GM13976 (cell line): ENCODE data around the gene TCF4.
A peak's percentile ranks its signal among the peaks of the same experiment; 100 is the strongest.

Experiments used
- DNase-seq: peaks from one replicate; pipeline ENCODE4 v3.0.0; 2012; ENCODE audit warnings: low spot score
- in situ Hi-C: fragments of 300-500 bp; cut with MboI; formaldehyde crosslinking; loops from one replicate; pipeline ENCODE4 v1.12.0; 2022; ENCODE audit warnings: low sequenced_read_pairs, mixed read lengths, inconsistent platforms; ENCODE audit not compliant: unreplicated experiment
- TF ChIP-seq, protein P1 (sequence below): IDR thresholded peaks from 2 replicates; pipeline ENCODE4 v1.5.1; 2012; ENCODE audit warnings: borderline replicate concordance, mild to moderate bottlenecking; ENCODE audit not compliant: insufficient read depth; ENCODE audit errors: extremely low read depth, missing control alignments, control extremely low read depth

Gene TCF4

GRCh38 chr18:55605733-55606338 lies 17.8 kb upstream of the TCF4 start:
- in situ Hi-C loops: no loop called here
- TF ChIP-seq, protein P1, sequence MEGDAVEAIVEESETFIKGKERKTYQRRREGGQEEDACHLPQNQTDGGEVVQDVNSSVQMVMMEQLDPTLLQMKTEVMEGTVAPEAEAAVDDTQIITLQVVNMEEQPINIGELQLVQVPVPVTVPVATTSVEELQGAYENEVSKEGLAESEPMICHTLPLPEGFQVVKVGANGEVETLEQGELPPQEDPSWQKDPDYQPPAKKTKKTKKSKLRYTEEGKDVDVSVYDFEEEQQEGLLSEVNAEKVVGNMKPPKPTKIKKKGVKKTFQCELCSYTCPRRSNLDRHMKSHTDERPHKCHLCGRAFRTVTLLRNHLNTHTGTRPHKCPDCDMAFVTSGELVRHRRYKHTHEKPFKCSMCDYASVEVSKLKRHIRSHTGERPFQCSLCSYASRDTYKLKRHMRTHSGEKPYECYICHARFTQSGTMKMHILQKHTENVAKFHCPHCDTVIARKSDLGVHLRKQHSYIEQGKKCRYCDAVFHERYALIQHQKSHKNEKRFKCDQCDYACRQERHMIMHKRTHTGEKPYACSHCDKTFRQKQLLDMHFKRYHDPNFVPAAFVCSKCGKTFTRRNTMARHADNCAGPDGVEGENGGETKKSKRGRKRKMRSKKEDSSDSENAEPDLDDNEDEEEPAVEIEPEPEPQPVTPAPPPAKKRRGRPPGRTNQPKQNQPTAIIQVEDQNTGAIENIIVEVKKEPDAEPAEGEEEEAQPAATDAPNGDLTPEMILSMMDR: no peak
- no peak for DNase-seq

GRCh38 chr18:55603775-55604174 lies 15.8 kb upstream of the TCF4 start:
- DNase-seq: no peak
- in situ Hi-C loops: no loop called here
- TF ChIP-seq, protein P1: no peak

DNA sequence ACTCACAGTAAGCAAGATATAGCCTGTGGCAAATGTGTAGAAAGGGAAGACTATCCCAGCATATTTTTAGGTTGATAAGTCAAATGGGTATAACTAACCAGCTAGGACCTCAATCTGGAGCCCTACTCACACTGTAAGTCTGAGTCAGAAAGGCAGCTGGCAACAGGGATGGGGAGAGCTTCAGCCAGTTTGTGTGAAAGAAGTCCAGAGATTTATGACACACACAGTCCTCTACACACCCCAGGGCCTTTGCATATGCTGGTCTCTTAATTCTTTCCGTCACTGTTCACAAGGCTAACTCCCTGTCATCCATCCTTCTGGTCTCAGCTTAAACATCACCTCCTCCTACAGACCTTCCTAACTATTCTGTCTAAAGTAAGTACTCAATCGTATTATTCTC lies 5.9 kb upstream of the TCF4 start:
- DNase-seq: no peak
- TF ChIP-seq, protein P1: no peak
- in situ Hi-C loops: no loop called here

DNA sequence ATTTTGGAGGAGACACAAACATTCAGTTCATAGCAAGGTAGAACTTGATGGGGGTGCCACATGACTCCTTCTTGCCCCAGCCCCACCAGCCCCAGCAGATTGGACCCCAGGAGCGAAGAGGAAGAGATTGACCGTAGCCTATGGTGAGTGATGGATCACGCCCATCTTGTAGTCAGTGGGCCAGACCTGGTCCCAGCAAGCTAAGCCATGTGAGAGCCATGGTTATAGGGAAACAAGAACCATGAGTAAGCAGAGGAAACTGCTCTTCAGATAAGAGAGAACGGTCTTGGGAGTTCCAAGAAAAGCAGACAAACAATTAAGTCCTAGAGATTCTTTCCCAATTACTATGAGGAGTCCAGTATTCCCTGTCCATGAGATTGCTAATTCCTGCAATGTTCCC lies 4.6 kb upstream of the TCF4 start:
- in situ Hi-C loops: no loop called here

DNA sequence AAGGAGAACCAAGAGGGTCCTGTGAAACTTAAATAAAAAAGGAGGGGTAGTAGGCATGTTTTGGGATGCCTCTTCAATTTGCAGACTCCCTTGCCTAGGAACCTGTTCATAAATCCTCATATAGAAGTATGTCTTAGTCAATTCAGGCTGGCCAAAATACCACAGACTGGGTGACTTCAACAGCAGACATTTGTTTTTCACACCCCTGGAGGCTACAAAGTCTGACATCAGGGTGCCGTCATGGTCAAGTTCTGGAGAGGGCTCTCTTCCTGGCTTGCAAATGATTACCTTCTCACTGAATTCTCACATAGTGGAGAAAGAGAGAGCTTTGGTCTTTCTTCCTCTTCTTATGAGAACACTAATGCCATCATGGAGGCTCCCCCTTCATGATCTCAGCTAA lies 4.1 kb upstream of the TCF4 start:
- no peak for DNase-seq
- TF ChIP-seq, protein P1: no peak
- in situ Hi-C loops: no loop called here

More for the DNA sequence above, 4.6 kb upstream of the TCF4 start:
- DNase-seq: no peak
- TF ChIP-seq, protein P1: no peak

- TF ChIP-seq, protein P1: no peak
- in situ Hi-C loops: no loop called here
- peak; percentile 66 for DNase-seq
Observed at GRCh38 chr18:55589625-55590291, 1.8 kb upstream of the TCF4 start.
